Measurements from ENCODE around the gene RPEL1. TPM values are rescaled to one million over a fixed set of nuclear protein-coding genes. Genes with fewer than 3 reads are reported as not detected.

Gene RPEL1
- total RNA-seq, 2 donors from 2014 or later, result not detected

GRCh38 chr10:103265717-103266329 is 20.1 kb downstream of the RPEL1 start:
- intact Hi-C loops (cut with DNase I), result no loop called here
- no peaks in the 10 kb centered on the region for H3K4me1 ChIP-seq
- no peaks in the 10 kb centered on the region for H3K9me3 ChIP-seq
- no peak overlapping the region for H3K27ac ChIP-seq
- WGBS, 2 donors, result 25 to 27% methylated on average over 11 of the region's 11 CpGs
- no peak for ATAC-seq
- TF ChIP-seq POLR2A (IDR thresholded peaks at IDR 0.05), result no peak
- TF ChIP-seq, protein P1, sequence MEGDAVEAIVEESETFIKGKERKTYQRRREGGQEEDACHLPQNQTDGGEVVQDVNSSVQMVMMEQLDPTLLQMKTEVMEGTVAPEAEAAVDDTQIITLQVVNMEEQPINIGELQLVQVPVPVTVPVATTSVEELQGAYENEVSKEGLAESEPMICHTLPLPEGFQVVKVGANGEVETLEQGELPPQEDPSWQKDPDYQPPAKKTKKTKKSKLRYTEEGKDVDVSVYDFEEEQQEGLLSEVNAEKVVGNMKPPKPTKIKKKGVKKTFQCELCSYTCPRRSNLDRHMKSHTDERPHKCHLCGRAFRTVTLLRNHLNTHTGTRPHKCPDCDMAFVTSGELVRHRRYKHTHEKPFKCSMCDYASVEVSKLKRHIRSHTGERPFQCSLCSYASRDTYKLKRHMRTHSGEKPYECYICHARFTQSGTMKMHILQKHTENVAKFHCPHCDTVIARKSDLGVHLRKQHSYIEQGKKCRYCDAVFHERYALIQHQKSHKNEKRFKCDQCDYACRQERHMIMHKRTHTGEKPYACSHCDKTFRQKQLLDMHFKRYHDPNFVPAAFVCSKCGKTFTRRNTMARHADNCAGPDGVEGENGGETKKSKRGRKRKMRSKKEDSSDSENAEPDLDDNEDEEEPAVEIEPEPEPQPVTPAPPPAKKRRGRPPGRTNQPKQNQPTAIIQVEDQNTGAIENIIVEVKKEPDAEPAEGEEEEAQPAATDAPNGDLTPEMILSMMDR (IDR thresholded peaks at IDR 0.05), result no peak
- peak; percentile 60 to 73 (median 64) for DNase-seq
- no peak overlapping the region for H3K4me3 ChIP-seq
- H3K27me3 ChIP-seq, result no peaks in the 10 kb centered on the region
- H3K36me3 ChIP-seq (replicated peaks in 1 of 2; ENCODE audit: insufficient read depth in 1 of 2, low read depth in 2 of 2), result no peaks in the 10 kb centered on the region

DNA sequence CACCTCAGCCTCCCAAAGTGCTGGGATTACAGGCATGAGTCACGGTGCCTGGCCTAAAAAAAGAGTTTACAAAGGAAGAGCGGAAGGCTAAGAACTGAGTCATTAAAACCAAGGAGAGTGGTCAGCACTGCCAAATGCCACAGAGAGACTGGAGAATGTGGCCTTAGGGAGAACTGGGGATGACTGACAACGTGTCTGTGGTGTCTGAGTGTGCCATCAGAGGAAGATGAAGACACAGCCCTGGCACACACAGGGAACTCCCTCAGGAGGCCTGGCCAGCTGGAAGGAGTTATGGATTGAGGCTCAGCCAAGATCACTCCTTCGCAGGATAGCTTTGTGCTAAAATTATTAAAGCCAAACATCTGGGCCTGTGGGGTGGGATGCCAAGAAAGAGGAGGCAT is 27.4 kb downstream of the RPEL1 start:
- Histone ChIP-seq H3K4me3 (no peak overlapping the region), H3K9me3 (no peaks in the 10 kb centered on the region), H3K36me3 (replicated peaks in 1 of 2; ENCODE audit: insufficient read depth in 1 of 2, low read depth in 2 of 2) (no peaks in the 10 kb centered on the region), H3K27ac (no peak overlapping the region), H3K27me3 (peaks cover 0 to 19% of the 10 kb centered on the region in 2 donors), H3K4me1 (peaks cover 12% of the 10 kb centered on the region)
- peak in 1 of 4 donors; percentile 10 for DNase-seq
- ATAC-seq, result no peak
- intact Hi-C loops (cut with DNase I), result no loop called here
- TF ChIP-seq, protein P1 (IDR thresholded peaks at IDR 0.05), result no peak
- no peak for TF ChIP-seq POLR2A (IDR thresholded peaks at IDR 0.05)
- 55 to 67% methylated on average over 4 of the region's 4 CpGs for WGBS, 2 donors

DNA sequence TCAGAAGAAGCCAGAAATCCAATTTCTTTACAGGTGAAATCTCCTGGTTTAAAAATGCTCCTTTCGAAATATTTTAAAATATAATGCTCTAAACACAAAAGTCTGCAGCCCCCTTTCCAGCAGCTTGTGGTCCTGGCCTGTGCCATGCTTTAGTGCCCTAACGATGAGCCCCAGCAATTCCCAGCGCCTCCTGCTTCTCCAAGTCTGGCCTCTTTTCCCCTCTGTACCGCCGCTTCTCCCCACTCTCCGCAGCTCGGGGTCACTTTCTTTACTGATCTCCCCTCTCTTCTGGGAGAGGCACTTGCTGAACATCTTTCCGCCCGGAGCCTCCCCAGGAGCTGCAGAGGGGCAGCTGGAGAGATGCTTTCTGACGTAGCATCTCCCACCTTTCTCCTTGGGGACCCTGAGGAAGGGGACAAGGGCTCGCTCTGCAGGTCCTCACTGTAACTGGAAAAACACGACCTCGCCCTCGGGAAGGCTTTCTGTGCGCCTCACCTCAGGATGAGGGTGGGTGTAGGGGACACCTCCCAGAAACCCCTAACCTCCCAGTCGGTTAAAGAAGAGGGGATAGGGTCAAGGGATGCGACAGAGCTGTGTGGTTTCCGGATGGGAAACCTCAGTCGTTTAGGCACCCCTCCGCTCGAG is 30.7 kb downstream of the RPEL1 start:
- H3K27ac ChIP-seq, result no peak overlapping the region
- peaks cover 0 to 26% of the 10 kb centered on the region in 2 donors for H3K27me3 ChIP-seq
- DNase-seq (no peak), ATAC-seq (no peak)
- H3K4me1 ChIP-seq, result peaks cover 12% of the 10 kb centered on the region
- WGBS, 2 donors, result 12 to 15% methylated on average over 12 to 21 of the region's 21 CpGs
- no peaks in the 10 kb centered on the region for H3K36me3 ChIP-seq (replicated peaks in 1 of 2; ENCODE audit: insufficient read depth in 1 of 2, low read depth in 2 of 2)
- intact Hi-C loops (cut with DNase I), result no loop called here
- TF ChIP-seq, protein P1 (IDR thresholded peaks at IDR 0.05), result no peak
- no peak for TF ChIP-seq POLR2A (IDR thresholded peaks at IDR 0.05)
- no peak overlapping the region for H3K4me3 ChIP-seq
- H3K9me3 ChIP-seq, result no peaks in the 10 kb centered on the region

DNA sequence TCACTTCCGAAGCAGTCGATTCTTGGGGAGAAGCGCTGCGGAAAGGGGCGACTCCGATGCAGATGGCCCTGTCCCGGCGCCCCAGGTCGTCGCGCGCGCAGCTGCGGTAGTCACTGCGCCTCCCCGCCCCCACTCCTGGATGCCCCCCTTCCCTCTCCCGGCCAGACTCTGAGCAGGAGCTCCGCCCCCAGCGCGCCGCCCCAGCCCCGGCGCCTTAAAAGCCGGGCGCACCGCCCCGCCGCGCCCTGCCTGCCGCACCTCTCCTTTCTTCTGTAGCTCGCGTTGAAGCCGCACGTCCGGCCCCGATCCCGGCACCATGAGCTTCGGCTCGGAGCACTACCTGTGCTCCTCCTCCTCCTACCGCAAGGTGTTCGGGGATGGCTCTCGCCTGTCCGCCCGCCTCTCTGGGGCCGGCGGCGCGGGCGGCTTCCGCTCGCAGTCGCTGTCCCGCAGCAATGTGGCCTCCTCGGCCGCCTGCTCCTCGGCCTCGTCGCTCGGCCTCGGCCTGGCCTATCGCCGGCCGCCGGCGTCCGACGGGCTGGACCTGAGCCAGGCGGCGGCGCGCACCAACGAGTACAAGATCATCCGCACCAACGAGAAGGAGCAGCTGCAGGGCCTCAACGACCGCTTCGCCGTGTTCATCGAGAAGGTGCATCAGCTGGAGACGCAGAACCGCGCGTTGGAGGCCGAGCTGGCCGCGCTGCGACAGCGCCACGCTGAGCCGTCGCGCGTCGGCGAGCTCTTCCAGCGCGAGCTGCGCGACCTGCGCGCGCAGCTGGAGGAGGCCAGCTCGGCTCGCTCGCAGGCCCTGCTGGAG is 31.4 kb downstream of the RPEL1 start, which contains the start of gene INA:
Gene INA (plus strand): TSS at position 243 of the 817 bp plus-strand sequence. CDS start 74 bp downstream, at position 317.
- H3K36me3 ChIP-seq (replicated peaks in 1 of 2; ENCODE audit: insufficient read depth in 1 of 2, low read depth in 2 of 2), result no peaks in the 10 kb centered on the region
- ATAC-seq, result peak; percentile 38
- H3K4me3 ChIP-seq, result no peak within 1 kb of the TSS
- intact Hi-C loops (cut with DNase I), result no loop called here
- 1 to 3% methylated on average over 13 to 82 of the region's 105 CpGs for WGBS, 2 donors
- no peaks in the 10 kb centered on the region for H3K9me3 ChIP-seq
- DNase-seq, result peak in 3 of 4 donors; percentile 15 to 23 (median 19)
- TF ChIP-seq POLR2A (IDR thresholded peaks at IDR 0.05), result no peak
- TF ChIP-seq, protein P1 (IDR thresholded peaks at IDR 0.05), result no peak
- H3K4me1 ChIP-seq, result peaks cover 12% of the 10 kb centered on the region
- no peak within 1 kb of the TSS for H3K27ac ChIP-seq
- H3K27me3 ChIP-seq, result peaks cover 0 to 26% of the 10 kb centered on the region in 2 donors
